Suppressor macrophage treated with lipopolysaccharide for 1 hour (primary cell): ENCODE data around the gene EBP.

ENCODE experiments used
- DNase-seq, 3 donors: peaks; one replicate each; pipeline ENCODE4 v3.0.0-alpha.2; 2020 to 2022

Gene EBP

DNA sequence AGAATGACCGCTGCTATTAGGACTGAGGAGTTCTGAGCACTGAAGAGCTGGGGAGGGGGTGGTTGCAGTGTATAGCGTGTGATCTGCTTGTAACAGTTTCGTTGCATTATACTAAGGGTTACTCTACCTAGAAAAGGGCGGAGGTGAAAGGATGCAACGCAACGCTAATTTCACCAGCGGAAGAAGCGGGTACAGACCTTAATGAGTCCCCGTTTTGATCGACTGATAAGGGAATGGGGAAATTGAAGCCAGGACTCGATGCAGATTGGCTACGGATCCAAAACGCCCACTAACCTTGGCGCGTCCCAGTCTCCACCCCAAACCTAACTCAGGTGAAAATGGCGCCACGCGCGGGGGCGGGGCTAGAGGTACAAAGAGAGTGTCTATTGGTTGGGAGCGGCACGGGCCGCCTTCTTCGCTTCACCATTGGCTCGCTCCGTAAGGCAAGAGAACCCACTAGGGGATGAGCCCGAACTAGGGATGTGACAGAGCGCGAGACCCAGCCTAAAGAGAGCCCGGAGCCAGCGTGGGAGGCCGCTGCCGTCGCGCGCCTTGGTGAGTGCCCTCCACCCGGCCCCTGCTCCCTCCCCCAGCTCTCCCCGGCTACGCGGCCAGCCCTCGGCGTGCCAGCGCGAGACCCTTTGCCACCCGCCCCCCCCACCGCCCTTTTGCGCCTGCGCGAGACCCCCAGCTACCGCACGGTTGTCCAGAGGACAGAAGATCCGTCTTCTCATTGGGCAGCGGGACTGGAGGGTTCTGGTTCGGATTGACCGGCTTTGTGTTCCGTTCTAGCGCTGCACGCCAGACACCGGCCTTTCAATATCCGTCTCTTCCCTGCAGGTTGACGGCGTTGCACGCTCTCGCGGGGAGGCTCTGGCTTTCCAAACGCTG is at the start of gene EBP:
Gene EBP, plus strand, starts transcription at position 456 of the 891 bp plus-strand sequence. CDS start 1,964 bp downstream, outside the sequence.
- peak; percentile 84 to 91 (median 86) for DNase-seq

DNA sequence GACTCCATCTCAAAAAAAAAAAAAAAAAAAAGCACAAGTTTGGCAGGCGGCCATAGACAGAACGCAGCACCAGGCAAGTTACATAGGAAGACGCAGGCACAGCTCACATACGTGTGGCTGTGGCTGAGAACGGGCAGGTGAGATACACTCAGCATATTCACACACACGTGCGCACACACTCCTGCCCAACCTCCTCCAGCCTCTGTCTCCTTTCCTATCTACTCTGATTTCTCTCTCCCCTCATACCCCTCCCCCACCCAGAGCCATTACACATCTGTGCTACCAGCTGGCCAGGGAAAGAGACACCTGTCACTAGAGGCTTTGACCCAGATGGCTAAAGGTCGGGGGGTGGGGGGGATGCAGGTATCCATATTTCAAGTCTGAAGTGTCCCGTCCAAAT is 49.4 kb upstream of the EBP start:
- DNase-seq, result no peak

GRCh38 chrX:48472851-48473703 is 48.5 kb upstream of the EBP start:
- DNase-seq, result no peak

DNA sequence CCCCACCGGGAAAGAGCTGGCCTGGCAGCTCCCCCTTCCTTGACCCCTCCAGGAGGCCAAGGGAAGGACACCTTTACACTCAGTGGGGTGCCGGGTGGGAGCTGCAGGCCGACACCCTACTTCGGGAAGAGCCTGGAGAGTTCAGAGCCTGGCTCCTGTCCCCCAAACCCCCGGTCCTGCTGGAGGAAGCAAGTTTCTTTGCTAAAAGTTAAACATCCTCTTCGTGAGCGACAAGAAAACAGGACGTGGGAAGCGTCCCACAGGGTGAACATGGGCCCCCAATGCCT is 48.0 kb upstream of the EBP start:
- DNase-seq, result no peak

- DNase-seq, result peak in 1 of 3 donors; percentile 36
Observed at GRCh38 chrX:48474127-48474526, 47.5 kb upstream of the EBP start.

- DNase-seq, result no peak
Observed at GRCh38 chrX:48474581-48474980, 47.0 kb upstream of the EBP start.

DNA sequence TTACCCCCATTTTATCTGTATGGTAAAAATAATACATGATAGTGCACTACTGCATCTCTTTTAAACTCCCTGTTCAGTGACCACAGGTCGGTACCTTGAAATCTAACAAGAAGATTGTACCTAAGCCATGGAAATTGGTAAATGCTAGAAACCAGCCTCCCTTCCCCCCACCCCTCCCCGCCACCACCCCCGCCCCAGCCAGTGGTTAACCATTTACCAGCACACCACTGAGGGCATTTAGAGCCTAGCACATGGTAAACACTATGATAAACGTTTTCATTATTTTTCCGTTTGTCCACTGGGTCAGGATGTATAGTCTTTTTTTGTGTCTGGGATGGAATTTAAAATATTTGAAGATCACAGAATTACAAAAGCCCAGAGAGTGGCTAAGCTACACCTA is 46.3 kb upstream of the EBP start:
- no peak for DNase-seq

DNA sequence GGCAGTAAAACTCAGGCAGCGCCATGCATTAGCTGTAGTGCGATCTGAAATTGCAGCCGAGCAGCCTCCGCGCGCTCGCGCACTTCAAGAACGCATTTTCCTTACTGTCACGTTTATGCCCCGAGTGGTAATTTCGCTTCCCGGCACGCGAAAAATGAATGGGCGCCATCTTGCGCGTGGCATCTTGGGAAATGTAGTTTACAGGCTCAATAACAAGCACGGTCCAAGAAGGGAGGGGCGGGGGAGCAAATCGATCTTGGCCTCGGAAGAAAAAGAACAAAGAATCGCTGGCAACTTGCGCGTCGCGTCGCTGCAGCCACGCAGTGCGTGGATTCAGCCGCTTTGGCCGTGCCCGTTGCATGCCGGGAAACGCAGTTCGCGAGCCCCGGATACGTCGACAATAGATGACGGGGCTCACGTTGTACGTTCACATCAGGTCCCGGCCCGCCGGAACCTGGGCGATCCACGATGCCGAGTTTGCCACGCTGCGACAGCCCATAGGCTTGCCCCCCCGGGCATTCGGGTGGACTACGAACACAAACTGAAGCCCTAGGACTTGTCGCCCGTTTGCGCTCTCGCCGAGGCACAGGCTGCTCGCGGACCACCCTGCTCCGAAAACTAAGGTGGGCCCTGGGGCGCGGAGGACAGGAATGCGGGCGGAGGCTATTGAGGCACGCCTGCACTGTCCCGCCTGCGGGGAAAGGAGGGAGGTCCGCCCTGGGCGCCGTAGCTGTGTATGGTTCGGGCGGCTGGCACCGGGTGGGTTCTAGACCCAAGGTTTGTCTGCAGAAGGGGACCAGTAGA is 45.6 kb upstream of the EBP start, which contains the start of gene FTSJ1:
Gene FTSJ1, plus strand, starts transcription at position 426 of the 804 bp plus-strand sequence. CDS start 1,849 bp downstream, outside the sequence.
- peak; percentile 83 to 87 (median 84) for DNase-seq

DNA sequence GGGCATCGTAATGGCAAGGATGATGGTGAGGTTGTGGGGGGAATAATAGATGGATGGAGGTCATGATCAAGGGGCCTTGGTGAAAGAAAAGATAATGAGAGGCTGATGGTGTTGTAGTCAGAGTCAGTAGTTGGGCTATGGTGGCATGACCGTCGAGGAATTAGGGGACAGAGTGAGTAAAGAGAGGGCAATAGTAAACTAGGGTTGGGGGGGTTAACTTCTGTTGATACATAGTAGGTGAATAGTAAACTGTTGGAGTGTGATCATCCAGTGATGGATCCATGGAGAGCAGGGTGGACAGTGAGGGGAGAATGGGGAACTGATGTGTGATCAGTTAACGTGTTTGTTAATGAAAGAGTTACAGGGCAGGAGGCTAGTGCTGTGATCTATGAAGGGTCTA is 44.7 kb upstream of the EBP start:
- no peak for DNase-seq

DNA sequence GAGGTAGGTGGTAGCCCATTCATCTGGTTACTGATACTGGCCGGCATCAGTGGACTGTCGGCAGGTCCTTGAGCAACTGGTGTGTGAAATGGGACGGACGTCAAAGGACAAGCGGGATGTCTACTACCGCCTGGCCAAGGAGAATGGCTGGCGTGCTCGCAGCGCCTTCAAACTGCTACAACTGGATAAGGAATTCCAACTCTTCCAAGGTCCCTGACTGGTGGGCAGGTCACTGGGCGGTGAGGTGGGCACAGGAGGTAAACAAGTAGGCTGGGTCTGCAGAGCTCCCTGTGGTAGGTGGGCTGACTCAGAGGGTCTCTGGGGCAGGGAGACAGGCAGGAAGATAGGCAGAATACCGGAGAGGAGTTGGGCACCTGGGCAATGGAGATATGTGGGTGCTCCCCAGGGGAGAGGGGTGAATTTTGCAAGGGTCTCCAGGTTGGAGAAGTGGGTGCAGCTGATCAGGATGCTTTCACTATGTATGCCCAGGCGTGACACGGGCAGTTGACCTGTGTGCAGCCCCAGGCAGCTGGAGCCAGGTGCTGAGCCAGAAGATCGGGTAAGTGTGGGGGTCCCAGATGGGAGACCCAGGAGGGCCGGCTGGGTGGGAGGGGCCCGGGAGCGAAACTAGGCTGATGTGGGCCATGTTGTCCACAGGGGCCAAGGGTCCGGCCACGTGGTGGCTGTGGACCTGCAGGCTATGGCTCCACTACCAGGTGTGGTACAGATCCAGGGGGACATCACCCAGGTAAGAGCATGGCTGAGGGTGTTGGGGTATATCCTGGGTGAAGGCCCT is 43.5 kb upstream of the EBP start:
- no peak for DNase-seq

DNA sequence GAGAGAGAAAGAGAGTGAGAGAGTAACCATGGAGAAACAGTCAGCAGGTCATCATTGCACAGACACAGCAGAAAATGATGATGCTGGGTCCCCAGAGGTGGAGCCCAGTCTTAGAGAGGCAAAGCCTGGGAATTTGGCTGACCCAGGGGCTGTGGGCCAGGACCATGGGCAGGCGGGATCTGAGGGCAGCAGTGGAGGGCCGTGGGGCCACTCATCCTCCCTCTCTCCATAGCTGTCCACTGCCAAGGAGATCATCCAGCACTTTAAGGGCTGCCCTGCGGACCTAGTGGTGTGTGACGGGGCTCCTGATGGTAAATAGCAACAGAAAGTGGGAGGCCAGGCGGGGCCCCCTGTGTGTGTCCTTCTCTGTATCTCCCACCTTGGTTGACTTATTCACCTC is 42.8 kb upstream of the EBP start:
- no peak for DNase-seq

DNA sequence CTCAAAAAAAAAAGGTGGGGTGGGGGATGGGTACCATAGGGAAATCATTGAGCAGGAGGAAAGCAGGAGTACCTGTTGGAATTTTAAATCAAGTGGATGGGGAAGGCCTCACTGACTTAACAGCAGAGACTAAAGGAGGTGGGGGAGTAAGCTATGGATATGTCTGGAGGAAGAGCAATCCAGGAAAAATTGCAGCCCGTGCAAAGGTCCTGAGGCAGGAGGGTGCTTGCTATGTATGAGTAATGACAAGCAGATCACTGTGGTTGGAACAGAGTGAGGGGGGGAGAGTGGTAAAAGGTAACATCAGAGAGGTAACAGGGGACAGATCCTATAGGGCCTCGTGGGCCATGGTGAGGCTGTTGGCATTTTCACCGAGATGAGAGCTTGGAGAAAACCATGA is 41.5 kb upstream of the EBP start:
- no peak for DNase-seq

DNA sequence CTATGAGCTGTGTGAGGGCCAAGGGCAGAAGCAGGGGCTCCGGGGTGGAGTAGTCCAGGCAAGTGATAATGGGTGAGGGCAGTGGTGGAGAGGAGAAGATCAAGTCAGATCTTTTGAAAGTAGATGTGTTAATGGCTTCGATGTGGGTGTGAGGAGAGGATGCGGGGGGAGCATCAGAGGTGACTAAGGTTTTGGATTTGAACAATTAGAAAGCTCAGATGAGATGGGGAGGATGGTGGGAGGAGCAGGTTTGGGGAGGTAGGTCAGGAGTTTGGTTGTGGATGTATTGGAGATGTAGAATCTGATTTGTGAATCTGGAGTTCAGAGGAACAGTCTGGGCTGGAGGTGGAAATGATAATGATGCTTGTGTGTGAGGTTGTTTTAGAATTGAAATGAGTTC is 41.0 kb upstream of the EBP start:
- DNase-seq, result no peak

DNA sequence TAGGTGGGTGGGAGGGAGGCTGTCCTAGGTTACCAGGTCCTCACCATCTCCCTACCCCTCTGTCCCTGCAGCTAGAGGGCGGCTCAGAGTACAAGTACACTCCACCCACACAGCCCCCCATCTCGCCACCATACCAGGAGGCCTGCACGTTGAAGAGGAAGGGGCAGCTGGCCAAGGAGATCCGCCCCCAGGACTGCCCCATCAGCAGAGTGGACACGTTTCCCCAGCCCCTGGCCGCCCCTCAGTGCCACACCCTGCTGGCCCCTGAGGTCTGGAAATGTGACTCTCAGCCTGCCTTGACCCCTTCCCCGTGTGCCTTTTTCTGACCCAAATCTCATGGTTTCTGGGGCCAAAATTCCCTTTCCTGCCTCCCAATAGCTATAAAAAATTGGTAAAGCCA is 39.1 kb upstream of the EBP start:
- no peak for DNase-seq

DNA sequence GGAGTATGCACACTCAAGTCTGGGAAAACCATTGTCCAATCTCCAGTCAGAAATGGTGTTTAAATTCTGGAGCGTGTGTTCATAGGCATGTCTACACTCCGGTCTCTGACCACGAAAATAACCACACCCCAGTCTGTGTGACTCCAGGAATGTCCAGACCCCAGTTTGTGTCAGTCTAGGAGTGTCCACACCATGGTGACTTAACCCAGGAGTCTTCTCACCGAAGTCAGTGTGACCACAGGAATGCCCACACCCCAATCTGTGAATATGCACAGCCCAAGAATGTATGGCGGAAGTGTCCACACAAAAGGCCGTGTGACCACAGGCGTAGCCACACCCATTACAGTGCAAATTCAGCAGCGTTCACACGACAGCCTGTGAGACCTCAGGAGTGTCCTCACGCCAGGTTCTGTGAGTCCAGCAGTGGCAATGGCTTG is 34.2 kb upstream of the EBP start:
- peak; percentile 31 to 52 (median 38) for DNase-seq

- DNase-seq, result no peak
Observed at GRCh38 chrX:48488034-48488433, 33.6 kb upstream of the EBP start.

GRCh38 chrX:48489296-48489695 is 32.3 kb upstream of the EBP start:
- DNase-seq, result no peak

GRCh38 chrX:48489892-48490291 is 31.7 kb upstream of the EBP start:
- DNase-seq, result no peak

DNA sequence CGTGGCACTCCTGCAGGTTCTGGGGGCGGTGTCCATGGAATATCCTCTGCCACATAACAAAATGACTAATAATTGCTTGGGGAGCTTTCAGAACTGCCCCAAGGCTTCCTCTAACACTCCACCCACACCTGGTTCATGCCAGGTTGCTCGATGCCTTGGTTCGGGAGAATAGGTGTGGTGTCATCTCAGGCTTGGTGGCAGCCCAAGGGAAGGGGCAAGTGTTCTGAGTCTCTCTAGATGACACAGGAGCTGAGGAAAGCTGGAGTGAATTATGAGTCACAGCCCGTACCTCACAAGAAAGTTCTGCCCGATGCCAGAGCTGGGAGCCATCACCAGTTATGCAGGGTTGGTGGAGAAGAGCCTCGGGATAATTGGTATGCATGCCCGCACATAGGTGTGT is 30.9 kb upstream of the EBP start:
- no peak for DNase-seq

DNA sequence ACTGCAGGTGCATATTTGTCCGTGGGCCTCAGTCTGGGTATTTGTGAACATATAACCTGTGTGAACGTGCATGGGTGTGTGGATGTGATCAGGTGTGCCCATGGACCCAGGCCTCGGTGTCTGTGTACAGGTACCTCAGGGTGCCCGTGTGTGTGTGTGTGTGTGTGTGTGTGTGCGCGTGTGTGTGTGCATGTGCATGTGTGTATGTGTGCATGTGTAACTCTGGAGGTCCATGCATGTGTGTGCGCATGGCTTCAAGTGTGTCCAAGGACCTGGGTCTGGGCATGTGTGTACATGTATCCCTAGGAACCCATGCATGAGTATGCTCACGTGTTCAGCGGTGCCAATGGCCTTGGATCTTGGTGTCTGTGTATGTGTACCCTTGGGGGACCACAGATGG is 29.8 kb upstream of the EBP start:
- no peak for DNase-seq

DNA sequence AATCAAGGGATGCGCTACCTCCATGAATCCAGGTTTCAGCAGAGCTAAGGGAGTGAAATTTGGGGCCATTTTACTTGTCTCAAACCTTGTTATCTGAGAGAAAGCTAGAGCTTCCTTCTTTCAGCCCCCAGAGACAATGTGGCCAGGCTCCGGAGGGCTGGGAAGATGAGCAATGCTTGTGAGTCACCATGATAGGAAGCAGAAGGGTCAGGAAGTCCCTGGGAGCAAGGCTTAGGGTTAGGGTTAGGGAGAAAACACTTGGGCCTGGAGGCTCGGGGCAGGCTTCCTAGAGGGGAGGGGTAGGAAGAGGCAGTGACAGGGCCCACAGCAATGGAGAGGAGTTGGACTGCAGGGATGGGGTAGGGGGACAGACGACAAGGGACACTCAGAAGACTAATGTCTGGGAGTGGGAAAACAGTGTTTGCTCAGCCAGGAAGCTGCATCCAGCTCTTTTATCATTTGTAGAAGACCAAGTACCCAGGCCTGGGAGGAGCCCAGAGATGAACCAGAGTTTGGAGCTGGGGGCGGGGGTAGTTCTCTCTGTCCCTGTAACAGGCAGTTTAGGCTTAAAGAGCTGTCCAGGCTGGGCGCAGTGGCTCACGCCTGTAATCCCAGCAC is 29.2 kb upstream of the EBP start:
- peak; percentile 78 to 81 (median 79) for DNase-seq

DNA sequence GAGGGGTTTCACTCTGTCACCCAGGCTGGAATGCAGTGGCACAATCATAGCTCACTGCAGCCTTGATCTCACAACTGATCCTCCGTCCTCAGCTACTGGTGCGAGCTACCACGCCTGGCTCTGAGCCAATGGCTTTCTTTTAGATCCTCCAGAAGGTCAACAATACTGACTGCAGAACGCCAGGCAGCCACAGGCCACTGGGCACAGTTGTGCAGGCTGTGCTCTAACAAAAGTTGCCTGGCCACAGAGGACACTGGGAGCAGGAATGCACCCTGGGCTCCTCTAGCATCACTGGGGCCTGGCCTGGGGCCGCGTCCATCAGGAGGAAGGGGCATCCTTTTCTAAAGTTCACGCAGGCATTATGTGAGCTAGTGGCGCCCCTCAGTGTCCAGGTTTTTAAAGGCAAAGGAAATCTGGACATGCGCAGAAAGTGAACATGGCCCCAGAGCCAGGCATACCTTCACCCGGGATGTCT is 27.7 kb upstream of the EBP start:
- peak; percentile 25 to 47 (median 39) for DNase-seq
